PC-9 (cell line): ENCODE results near the gene FBXO47. TPM values are rescaled to one million over a fixed set of nuclear protein-coding genes. Genes with fewer than 3 reads are reported as not detected.

Experiments used
- BruUV-seq: library from RNA; stranded (reverse); fragments of 400-500 nt; replicated peaks from 2 replicates; lab custom pipeline; 2021; lab: Mats Ljungman, UMichigan
- CTCF ChIA-PET: fragments of 300-600 bp; sonication (Branson Sonifier 250); formaldehyde crosslinking; loops from one replicate; lab custom pipeline; 2022; ENCODE audit warnings: antibody characterized with exemption; lab: Charles Lee
- POLR2A ChIA-PET: fragments of 300-600 bp; sonication (Branson Sonifier 250); formaldehyde crosslinking; loops from one replicate; lab custom pipeline; 2022; ENCODE audit warnings: antibody characterized with exemption; ENCODE audit not compliant: unreplicated experiment; lab: Charles Lee
- DNase-seq, 2 experiments: peaks; one replicate each; pipeline versions ENCODE4 v3.0.0 to v3.0.0-alpha.2; 2015 to 2022; ENCODE audit warnings: mixed read lengths in 1 of 2
- H2AFZ ChIP-seq: fragments of 200-600 bp; sonication (generic); 2 replicates; pipeline ENCODE4 v1.8.1; 2017; ENCODE audit warnings: antibody characterized with exemption
- H3F3A ChIP-seq: fragments of 200-600 bp; sonication (generic); 2 replicates; pipeline ENCODE4 v1.8.1; 2017; ENCODE audit warnings: antibody characterized with exemption, mild to moderate bottlenecking, low read depth; ENCODE audit not compliant: insufficient read depth
- H3K27ac ChIP-seq: fragments of 200-600 bp; sonication (generic); 2 replicates; pipeline ENCODE4 v1.6.1; 2016; ENCODE audit warnings: mixed run types
- H3K27me3 ChIP-seq: fragments of 200-600 bp; sonication (generic); 2 replicates; pipeline ENCODE4 v1.6.1; 2016; ENCODE audit warnings: low read depth, mixed run types; ENCODE audit not compliant: insufficient read depth
- H3K36me3 ChIP-seq: fragments of 200-600 bp; sonication (generic); 2 replicates; pipeline ENCODE4 v1.6.1; 2016; ENCODE audit warnings: low read depth, mixed run types
- H3K4me1 ChIP-seq: fragments of 200-600 bp; sonication (generic); replicated peaks from 2 replicates; pipeline ENCODE4 v1.6.1; 2016; ENCODE audit warnings: mixed run types; ENCODE audit not compliant: insufficient read depth
- H3K4me2 ChIP-seq: fragments of 200-600 bp; sonication (generic); 2 replicates; pipeline ENCODE4 v1.6.1; 2017; ENCODE audit warnings: mixed run types
- H3K4me3 ChIP-seq: fragments of 200-600 bp; sonication (generic); 2 replicates; pipeline ENCODE4 v1.6.1; 2016; ENCODE audit warnings: mixed run types
- H3K79me2 ChIP-seq: fragments of 200-600 bp; sonication (generic); 2 replicates; pipeline ENCODE4 v1.6.1; 2017; ENCODE audit warnings: low read depth, mixed run types
- H3K9me2 ChIP-seq: fragments of 200-600 bp; sonication (generic); 2 replicates; pipeline ENCODE4 v1.8.1; 2017; ENCODE audit warnings: mild to moderate bottlenecking; ENCODE audit not compliant: insufficient read depth
- H3K9me3 ChIP-seq: fragments of 200-600 bp; sonication (generic); 2 replicates; pipeline ENCODE4 v1.8.1; 2016; ENCODE audit warnings: low read depth; ENCODE audit not compliant: insufficient read depth
- H4K20me1 ChIP-seq: fragments of 200-600 bp; sonication (generic); 2 replicates; pipeline ENCODE4 v1.8.1; 2017; ENCODE audit not compliant: insufficient read depth
- CTCF ChIP-seq: fragments of 200-600 bp; sonication (generic); conservative IDR thresholded peaks from 2 replicates; pipeline ENCODE4 v1.6.1; 2017; ENCODE audit warnings: mixed run types, antibody characterized with exemption, mild to moderate bottlenecking, moderate library complexity
- EZH2 ChIP-seq: fragments of 200-600 bp; sonication (generic); IDR thresholded peaks from 2 replicates; pipeline ENCODE4 v1.8.0; 2017; ENCODE audit warnings: antibody characterized with exemption, low read depth
- intact Hi-C: fragments of 100-400 bp; cut with micrococcal nuclease; formaldehyde crosslinking; loops from one replicate; pipeline ENCODE4 v1.10.0; 2022; ENCODE audit not compliant: unreplicated experiment
- total RNA-seq: library from RNA; stranded (reverse); gene quantifications from 2 replicates; pipeline ENCODE4 v1.2.3, GENCODE V29; 2021

Gene FBXO47
- total RNA-seq, 1 experiment from 2014 or later, result not detected

GRCh38 chr17:38921756-38922411 lies 45.3 kb downstream of the FBXO47 start:
- no peak for DNase-seq
- H3K4me1 ChIP-seq, result no peaks in the 10 kb centered on the region
- ChIA-PET POLR2A (interaction anchor here (0.6 kb wide), 2 partner anchors 42 to 161 kb away, joined by 3 to 4 read pairs; no protein-coding TSS in a partner anchor), CTCF (interaction anchor here (0.9 to 1.1 kb wide), 2 partner anchors 36 to 71 kb away, joined by 3 read pairs; no protein-coding TSS in a partner anchor)
- intact Hi-C loops, result loop anchor here (5.0 kb wide), 2 partner anchors 35 to 230 kb away; partner anchors contain the start of gene PLXDC1
- TF ChIP-seq EZH2 (no peak), CTCF (no peak)
- H3K4me2 ChIP-seq, result no peak overlapping the region
- no peak overlapping the region for H2AFZ ChIP-seq
- no peaks in the 10 kb centered on the region for H3K27me3 ChIP-seq
- no peak overlapping the region for H3K4me3 ChIP-seq
- no peaks in the 10 kb centered on the region for H3K9me3 ChIP-seq
- peak overlapping the region; percentile 18; the same call in 1 of the 2 replicates for H3K27ac ChIP-seq
- peaks cover 57% of the 10 kb centered on the region for H3F3A ChIP-seq
- H3K79me2 ChIP-seq, result no peaks in the 10 kb centered on the region
- no peaks in the 10 kb centered on the region for H3K9me2 ChIP-seq
- peaks cover 13% of the 10 kb centered on the region; the same call in 1 of the 2 replicates for H3K36me3 ChIP-seq
- peaks cover 16% of the 10 kb centered on the region for H4K20me1 ChIP-seq
- no TSS peak for BruUV-seq

GRCh38 chr17:38920374-38921291 lies 46.6 kb downstream of the FBXO47 start:
- CTCF ChIA-PET, result interaction anchor here (0.5 kb wide), 1 partner anchor 54 kb away, joined by 3 read pairs; no protein-coding TSS in a partner anchor
- POLR2A ChIA-PET, result interaction anchor here (0.6 kb wide), 1 partner anchor 46 kb away, joined by 3 read pairs; no protein-coding TSS in a partner anchor

More at GRCh38 chr17:38920374-38921291, 46.6 kb downstream of the FBXO47 start:
- intact Hi-C loops, result loop anchor here (5.0 kb wide), 2 partner anchors 37 to 232 kb away; partner anchors contain the start of gene PLXDC1
- Histone ChIP-seq H3K4me1 (no peaks in the 10 kb centered on the region), H3F3A (peaks cover 59% of the 10 kb centered on the region; the same call in 1 of the 2 replicates), H3K4me2 (no peak overlapping the region), H3K9me3 (no peaks in the 10 kb centered on the region), H3K4me3 (no peak overlapping the region), H3K9me2 (no peaks in the 10 kb centered on the region), H3K36me3 (peaks cover 17% of the 10 kb centered on the region; the same call in 1 of the 2 replicates), H3K27ac (no peak overlapping the region), H4K20me1 (peaks cover 19% of the 10 kb centered on the region), H3K79me2 (no peaks in the 10 kb centered on the region), H2AFZ (no peak overlapping the region), H3K27me3 (no peaks in the 10 kb centered on the region)
- DNase-seq, result no peak
- TSS peak; percentile 22 for BruUV-seq
- TF ChIP-seq CTCF (no peak), EZH2 (no peak)
